Fibroblast of lung (primary cell): ENCODE results near the gene TUBG2. TPM values are rescaled to one million over a fixed set of nuclear protein-coding genes. Genes with fewer than 3 reads are reported as not detected.

ENCODE experiments used
- DNase-seq, 2 donors: peaks; one replicate each; pipeline versions ENCODE4 v3.0.0 to v3.0.0-alpha.2; 2010; ENCODE audit warnings: low read depth in 2 of 2
- H2AFZ ChIP-seq: 2 replicates; pipeline ENCODE4 v1.5.1; 2012; ENCODE audit warnings: low read length, control low read depth, inconsistent platforms
- H3K27ac ChIP-seq: 2 replicates; pipeline ENCODE4 v1.5.1; 2011; ENCODE audit warnings: low read length, control low read depth; ENCODE audit not compliant: insufficient read depth
- H3K27me3 ChIP-seq: 2 replicates; pipeline ENCODE4 v1.5.1; 2011; ENCODE audit warnings: mild to moderate bottlenecking, low read length; ENCODE audit not compliant: control insufficient read depth, insufficient read depth
- H3K36me3 ChIP-seq: 2 replicates; pipeline ENCODE4 v1.5.1; 2011; ENCODE audit warnings: low read length; ENCODE audit not compliant: control insufficient read depth, insufficient read depth
- H3K4me1 ChIP-seq: 2 replicates; pipeline ENCODE4 v1.5.1; 2011; ENCODE audit warnings: low read length; ENCODE audit not compliant: control insufficient read depth, insufficient read depth; ENCODE audit errors: extremely low read depth
- H3K4me2 ChIP-seq: 2 replicates; pipeline ENCODE4 v1.5.1; 2011; ENCODE audit warnings: low read length, control low read depth; ENCODE audit not compliant: insufficient read depth; ENCODE audit errors: extremely low read depth
- H3K4me3 ChIP-seq, 4 experiments: fragments of 200-600 bp in 1 of 4; sonication (generic) in 1 of 4; replicated peaks in 1 of 4; 2 replicates each; pipeline ENCODE4 v1.5.1; 2011 to 2016; ENCODE audit warnings: low read length in 4 of 4, low read depth in 3 of 4, mild to moderate bottlenecking in 3 of 4, control low read depth in 2 of 4, inconsistent platforms in 1 of 4, mixed read lengths in 1 of 4; ENCODE audit not compliant: insufficient read depth in 1 of 4; ENCODE audit errors: control extremely low read depth in 1 of 4
- H3K79me2 ChIP-seq: 2 replicates; pipeline ENCODE4 v1.5.1; 2012; ENCODE audit warnings: mild to moderate bottlenecking, low read length, inconsistent platforms; ENCODE audit not compliant: control insufficient read depth, insufficient read depth
- H3K9ac ChIP-seq: 2 replicates; pipeline ENCODE4 v1.5.1; 2011; ENCODE audit warnings: mild to moderate bottlenecking, low read length, control low read depth; ENCODE audit not compliant: insufficient read depth
- H3K9me3 ChIP-seq: 2 replicates; pipeline ENCODE4 v1.5.1; 2012; ENCODE audit warnings: low read depth, low read length; ENCODE audit not compliant: control insufficient read depth, insufficient read depth
- H4K20me1 ChIP-seq: 2 replicates; pipeline ENCODE4 v1.5.1; 2011; ENCODE audit warnings: low read length; ENCODE audit not compliant: control insufficient read depth, insufficient read depth; ENCODE audit errors: extremely low read depth
- CTCF ChIP-seq, 2 donors: IDR thresholded peaks in 1 of 2; conservative IDR thresholded peaks in 1 of 2; 1 replicate in 1 of 2; 2 replicates in 1 of 2; pipeline ENCODE4 v1.5.1; 2011 to 2012; ENCODE audit warnings: low read length in 2 of 2, control low read depth in 1 of 2, inconsistent platforms in 1 of 2, low read depth in 1 of 2, mild to moderate bottlenecking in 1 of 2
- EZH2 ChIP-seq: IDR thresholded peaks from 2 replicates; pipeline ENCODE4 v1.5.1; 2012; ENCODE audit warnings: low read length, control low read depth, mild to moderate bottlenecking; ENCODE audit errors: missing control alignments
- polyA plus RNA-seq, 2 donors: library from polyadenylated mRNA; depleted of rRNA in 1 of 2; stranded (reverse) in 1 of 2; unstranded in 1 of 2; fragments of >200 nt; gene quantifications; 2 replicates each; pipeline ENCODE4 v1.2.1, GENCODE V29; 2011 to 2012; ENCODE audit warnings: missing spikeins in 1 of 2
- total RNA-seq: library from RNA; depleted of rRNA; stranded (reverse); fragments of >200 nt; gene quantifications from 2 replicates; pipeline ENCODE4 v1.2.1, GENCODE V29; 2014

TUBG2 gene
- total and polyA plus RNA-seq, 2 donors (not counting 1 experiment from before 2014, with no cell fraction given) = 11.6 to 13.5 TPM

- H2AFZ ChIP-seq = peak overlapping the region; percentile 15
- H3K9ac ChIP-seq = peak overlapping the region; percentile 69
Measured at GRCh38 chr17:42677921-42678781, 19.1 kb downstream of the TUBG2 start.

GRCh38 chr17:42678951-42679491, 19.9 kb downstream of the TUBG2 start:
- Histone ChIP-seq H3K4me2 (peak overlapping the region; percentile 90), H3K27me3 (no peaks in the 10 kb centered on the region), H3K4me3 (peak overlapping the region in 3 of 4 experiments; percentile 35 to 65 (median 57)), H4K20me1 (no peaks in the 10 kb centered on the region), H3K36me3 (no peaks in the 10 kb centered on the region), H3K27ac (peak overlapping the region; percentile 95), H3K79me2 (peaks cover 26% of the 10 kb centered on the region), H3K9me3 (no peaks in the 10 kb centered on the region), H2AFZ (peak overlapping the region; percentile 95), H3K4me1 (peaks cover 46% of the 10 kb centered on the region), H3K9ac (peak overlapping the region; percentile 70)
- no peak for TF ChIP-seq EZH2
- TF ChIP-seq CTCF (conservative IDR thresholded peaks at IDR 0.05 in 1 of 2, IDR thresholded peaks at IDR 0.05 in 1 of 2; ENCODE audit: low read depth in 1 of 2, low read length in 2 of 2) = no peak
- DNase-seq = peak; percentile 36 to 45

More at GRCh38 chr17:42677921-42678781, 19.1 kb downstream of the TUBG2 start:
- H3K4me3 ChIP-seq = peak overlapping the region; percentile 39 to 65 (median 55)
- peak; percentile 76 to 87 for DNase-seq
- peak overlapping the region; percentile 95 for H3K27ac ChIP-seq
- peaks cover 47% of the 10 kb centered on the region for H3K4me1 ChIP-seq
- H3K27me3 ChIP-seq = no peaks in the 10 kb centered on the region
- TF ChIP-seq CTCF (conservative IDR thresholded peaks at IDR 0.05 in 1 of 2, IDR thresholded peaks at IDR 0.05 in 1 of 2; ENCODE audit: low read depth in 1 of 2, low read length in 2 of 2) (no peak), EZH2 (no peak)
- no peaks in the 10 kb centered on the region for H4K20me1 ChIP-seq
- H3K9me3 ChIP-seq = no peaks in the 10 kb centered on the region
- H3K79me2 ChIP-seq = peaks cover 26% of the 10 kb centered on the region
- peaks cover 4% of the 10 kb centered on the region for H3K36me3 ChIP-seq
- peak overlapping the region; percentile 86 for H3K4me2 ChIP-seq
